ENCODE measurements around the gene EPB41L4A. TPM values are rescaled to one million over a fixed set of nuclear protein-coding genes. Genes with fewer than 3 reads are reported as not detected.

EPB41L4A gene
- polyA plus RNA-seq, 1 donor (not counting 4 experiments of a cell fraction or from before 2014, with no cell fraction given) = 3.5 TPM

DNA sequence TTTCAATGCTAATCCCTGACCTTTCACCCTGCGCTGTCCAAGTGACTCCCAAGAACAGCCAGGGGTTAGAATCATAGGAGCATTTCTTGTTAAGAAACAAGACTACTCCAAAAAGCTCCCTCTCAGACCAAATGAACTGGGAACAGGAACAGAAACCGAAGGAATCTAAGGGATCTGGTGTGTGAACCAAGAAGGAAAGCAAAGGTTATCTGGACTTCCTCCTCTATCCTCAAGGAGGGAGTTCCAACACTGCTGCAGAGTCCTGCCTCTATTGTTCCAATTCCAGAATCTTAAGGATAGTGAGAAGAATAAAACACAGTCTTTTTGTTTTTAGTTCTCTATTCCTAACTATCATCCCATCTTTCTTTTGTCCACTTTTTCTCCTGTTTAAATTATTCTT lies 87.2 kb downstream of the EPB41L4A start:
- dilution Hi-C loops (cut with MboI; ENCODE audit: extremely low pct_ligation_motif_present, low sequenced_read_pairs) = no loop called here
- Histone ChIP-seq H3K27ac (ENCODE audit: control insufficient read depth, insufficient read depth, low read length) (no peak overlapping the region), H3K27me3 (ENCODE audit: control insufficient read depth, extremely low read depth, insufficient read depth, low read length) (no peaks in the 10 kb centered on the region), H3K4me3 (ENCODE audit: control insufficient read depth in 2 of 3, extremely low read depth in 1 of 3, insufficient read depth in 2 of 3, low read depth in 1 of 3, low read length in 3 of 3) (no peak overlapping the region), H3K4me2 (ENCODE audit: control insufficient read depth, extremely low read depth, insufficient read depth, low read depth, low read length) (no peak overlapping the region), H3K36me3 (ENCODE audit: control insufficient read depth in 2 of 2, extremely low read depth in 1 of 2, insufficient read depth in 2 of 2, low read length in 2 of 2) (no peaks in the 10 kb centered on the region), H4K20me1 (ENCODE audit: control insufficient read depth, extremely low read depth, insufficient read depth, low read length) (no peaks in the 10 kb centered on the region), H3K4me1 (ENCODE audit: control insufficient read depth, extremely low read depth, insufficient read depth, low read length) (no peaks in the 10 kb centered on the region), H2AFZ (ENCODE audit: control insufficient read depth, low read length) (no peak overlapping the region), H3K9ac (ENCODE audit: control insufficient read depth, extremely low read depth, insufficient read depth, low read length) (no peak overlapping the region), H3K9me3 (ENCODE audit: control insufficient read depth, low read depth, low read length) (no peaks in the 10 kb centered on the region), H3K79me2 (ENCODE audit: control insufficient read depth, insufficient read depth, low read length) (no peaks in the 10 kb centered on the region), H3K9me1 (ENCODE audit: control insufficient read depth, extremely low read depth, insufficient read depth, low read length) (no peaks in the 10 kb centered on the region)
- TF ChIP-seq EZH2 (IDR thresholded peaks at IDR 0.05; ENCODE audit: low read length) = no peak
- TF ChIP-seq, protein P1, sequence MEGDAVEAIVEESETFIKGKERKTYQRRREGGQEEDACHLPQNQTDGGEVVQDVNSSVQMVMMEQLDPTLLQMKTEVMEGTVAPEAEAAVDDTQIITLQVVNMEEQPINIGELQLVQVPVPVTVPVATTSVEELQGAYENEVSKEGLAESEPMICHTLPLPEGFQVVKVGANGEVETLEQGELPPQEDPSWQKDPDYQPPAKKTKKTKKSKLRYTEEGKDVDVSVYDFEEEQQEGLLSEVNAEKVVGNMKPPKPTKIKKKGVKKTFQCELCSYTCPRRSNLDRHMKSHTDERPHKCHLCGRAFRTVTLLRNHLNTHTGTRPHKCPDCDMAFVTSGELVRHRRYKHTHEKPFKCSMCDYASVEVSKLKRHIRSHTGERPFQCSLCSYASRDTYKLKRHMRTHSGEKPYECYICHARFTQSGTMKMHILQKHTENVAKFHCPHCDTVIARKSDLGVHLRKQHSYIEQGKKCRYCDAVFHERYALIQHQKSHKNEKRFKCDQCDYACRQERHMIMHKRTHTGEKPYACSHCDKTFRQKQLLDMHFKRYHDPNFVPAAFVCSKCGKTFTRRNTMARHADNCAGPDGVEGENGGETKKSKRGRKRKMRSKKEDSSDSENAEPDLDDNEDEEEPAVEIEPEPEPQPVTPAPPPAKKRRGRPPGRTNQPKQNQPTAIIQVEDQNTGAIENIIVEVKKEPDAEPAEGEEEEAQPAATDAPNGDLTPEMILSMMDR (optimal IDR thresholded peaks at IDR 0.05 in 1 of 3, IDR thresholded peaks at IDR 0.05 in 1 of 3, conservative IDR thresholded peaks at IDR 0.05 in 1 of 3; ENCODE audit: extremely low read depth in 1 of 3, insufficient read depth in 2 of 3, low read length in 3 of 3) = no peak
- FAIRE-seq = no peak
- no peak for DNase-seq (ENCODE audit: low read depth, low spot score)

DNA sequence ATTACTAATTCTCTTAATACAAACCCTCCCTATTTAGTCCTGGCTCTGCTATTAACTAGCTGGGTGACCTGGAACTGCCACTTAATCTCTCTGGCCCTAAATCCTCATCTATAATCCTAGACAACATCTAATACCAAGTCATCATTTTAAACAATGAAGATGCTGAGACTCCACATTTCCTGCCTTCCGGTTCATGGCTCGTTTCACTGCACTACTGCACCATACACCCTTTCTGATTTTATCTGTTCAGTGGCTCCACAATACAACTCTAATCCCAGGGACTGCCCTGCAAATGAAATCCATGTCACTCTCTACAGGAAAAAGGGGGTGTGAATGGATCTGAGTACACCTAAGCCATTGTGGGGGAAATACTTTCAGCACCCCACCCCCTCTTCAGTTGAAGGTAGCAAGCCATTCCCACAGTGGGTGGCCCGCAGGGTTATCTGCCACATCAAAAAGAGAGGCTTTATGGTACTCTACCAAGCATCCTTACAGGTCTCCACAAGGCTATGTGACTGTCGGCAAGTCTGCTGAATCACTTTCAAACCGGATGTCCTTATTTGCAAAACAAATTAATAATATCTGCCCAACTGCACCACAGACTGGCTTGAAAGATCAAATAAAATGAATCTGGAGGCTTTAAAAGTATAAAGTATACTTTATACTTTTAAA lies 89.5 kb downstream of the EPB41L4A start:
- Histone ChIP-seq H3K9me1 (ENCODE audit: control insufficient read depth, extremely low read depth, insufficient read depth, low read length) (no peaks in the 10 kb centered on the region), H3K4me2 (ENCODE audit: control insufficient read depth, extremely low read depth, insufficient read depth, low read depth, low read length) (no peak overlapping the region), H3K9ac (ENCODE audit: control insufficient read depth, extremely low read depth, insufficient read depth, low read length) (no peak overlapping the region), H4K20me1 (ENCODE audit: control insufficient read depth, extremely low read depth, insufficient read depth, low read length) (no peaks in the 10 kb centered on the region), H3K4me1 (ENCODE audit: control insufficient read depth, extremely low read depth, insufficient read depth, low read length) (no peaks in the 10 kb centered on the region), H3K4me3 (ENCODE audit: control insufficient read depth in 2 of 3, extremely low read depth in 1 of 3, insufficient read depth in 2 of 3, low read depth in 1 of 3, low read length in 3 of 3) (no peak overlapping the region), H3K79me2 (ENCODE audit: control insufficient read depth, insufficient read depth, low read length) (no peaks in the 10 kb centered on the region), H2AFZ (ENCODE audit: control insufficient read depth, low read length) (no peak overlapping the region), H3K36me3 (ENCODE audit: control insufficient read depth in 2 of 2, extremely low read depth in 1 of 2, insufficient read depth in 2 of 2, low read length in 2 of 2) (no peaks in the 10 kb centered on the region), H3K9me3 (ENCODE audit: control insufficient read depth, low read depth, low read length) (no peaks in the 10 kb centered on the region), H3K27me3 (ENCODE audit: control insufficient read depth, extremely low read depth, insufficient read depth, low read length) (no peaks in the 10 kb centered on the region), H3K27ac (ENCODE audit: control insufficient read depth, insufficient read depth, low read length) (no peak overlapping the region)
- FAIRE-seq (no peak), DNase-seq (ENCODE audit: low read depth, low spot score) (no peak)
- dilution Hi-C loops (cut with MboI; ENCODE audit: extremely low pct_ligation_motif_present, low sequenced_read_pairs) = no loop called here
- TF ChIP-seq, protein P1 (optimal IDR thresholded peaks at IDR 0.05 in 1 of 3, IDR thresholded peaks at IDR 0.05 in 1 of 3, conservative IDR thresholded peaks at IDR 0.05 in 1 of 3; ENCODE audit: extremely low read depth in 1 of 3, insufficient read depth in 2 of 3, low read length in 3 of 3) = no peak
- TF ChIP-seq EZH2 (IDR thresholded peaks at IDR 0.05; ENCODE audit: low read length) = no peak

Measured in keratinocyte (primary cell).